ENCODE results near the gene SCN4A. TPM values are rescaled to one million over a fixed set of nuclear protein-coding genes. Genes with fewer than 3 reads are reported as not detected.
"Not testable (repeated sequence)": the region's sequence is repeated elsewhere in the genome, so short reads cannot be mapped to it uniquely, and the experiment has no call there.

Gene SCN4A
- polyA plus RNA-seq, 2 of the 4 experiments (the other 2 are of a cell fraction): 0.03 to 0.06 TPM

DNA sequence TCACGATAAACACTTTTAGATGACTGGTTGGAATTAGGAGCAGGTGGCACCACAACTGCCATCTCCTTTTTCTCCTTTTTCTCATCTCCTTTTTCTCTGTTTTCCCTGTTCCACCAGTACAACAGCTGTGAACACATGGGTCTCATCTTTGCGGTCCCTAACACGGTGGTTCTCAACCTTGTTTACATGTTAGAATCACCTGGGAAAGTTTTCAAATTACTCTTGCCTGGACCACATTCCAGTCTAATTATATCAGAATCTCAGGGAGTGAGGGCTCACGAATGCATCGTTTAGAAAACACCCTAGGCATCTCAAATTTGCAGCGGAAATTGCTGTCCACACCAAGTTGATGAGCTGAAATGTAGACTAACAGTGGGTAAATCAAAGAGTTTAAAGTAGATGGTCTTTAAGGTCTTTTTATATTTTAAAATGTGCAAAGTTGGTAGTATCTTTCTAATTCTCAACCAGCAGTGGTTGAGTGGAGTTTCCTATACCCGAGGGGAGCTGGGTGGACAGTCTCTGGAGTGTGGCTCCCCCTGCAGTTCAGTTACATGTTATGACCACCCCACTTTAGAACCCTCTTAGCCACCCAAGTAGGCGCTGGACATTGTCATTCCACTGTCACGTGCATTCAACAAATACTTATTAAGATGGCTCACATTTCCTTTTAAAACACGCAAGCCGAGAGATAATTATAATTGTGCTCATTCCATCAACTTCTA, 80.2 kb downstream of the SCN4A start:
- H3K4me2 ChIP-seq; FAIRE-seq; H3K4me1 ChIP-seq; POLR2A ChIA-PET; H3K4me3 ChIP-seq; DNase-seq (ENCODE audit: low read depth in 1 of 2, low spot score in 1 of 2); H3K9me3 ChIP-seq; H3K27ac ChIP-seq: not testable (repeated sequence)
- CTCF ChIA-PET: interaction anchor here (0.6 to 6.9 kb wide), 5 partner anchors 12 to 141 kb away, joined by 4 to 80 read pairs (median 20); partner anchors contain the start of genes GH1 and GH2
- peak in 1 of 2 experiments; percentile 21; a peak in 1 of 5 replicates for TF ChIP-seq RAD21 (conservative IDR thresholded peaks at IDR 0.05 in 1 of 2, IDR thresholded peaks at IDR 0.05 in 1 of 2)
- TF ChIP-seq CTCF (IDR thresholded peaks at IDR 0.05): peak; percentile 12
- ATAC-seq: peak in 1 of 2 experiments; percentile 64; a peak in 3 of 6 replicates
- 43% methylated on average over 11 of the region's 11 CpGs for WGBS (ENCODE audit: missing lambda C conversion rate)

DNA sequence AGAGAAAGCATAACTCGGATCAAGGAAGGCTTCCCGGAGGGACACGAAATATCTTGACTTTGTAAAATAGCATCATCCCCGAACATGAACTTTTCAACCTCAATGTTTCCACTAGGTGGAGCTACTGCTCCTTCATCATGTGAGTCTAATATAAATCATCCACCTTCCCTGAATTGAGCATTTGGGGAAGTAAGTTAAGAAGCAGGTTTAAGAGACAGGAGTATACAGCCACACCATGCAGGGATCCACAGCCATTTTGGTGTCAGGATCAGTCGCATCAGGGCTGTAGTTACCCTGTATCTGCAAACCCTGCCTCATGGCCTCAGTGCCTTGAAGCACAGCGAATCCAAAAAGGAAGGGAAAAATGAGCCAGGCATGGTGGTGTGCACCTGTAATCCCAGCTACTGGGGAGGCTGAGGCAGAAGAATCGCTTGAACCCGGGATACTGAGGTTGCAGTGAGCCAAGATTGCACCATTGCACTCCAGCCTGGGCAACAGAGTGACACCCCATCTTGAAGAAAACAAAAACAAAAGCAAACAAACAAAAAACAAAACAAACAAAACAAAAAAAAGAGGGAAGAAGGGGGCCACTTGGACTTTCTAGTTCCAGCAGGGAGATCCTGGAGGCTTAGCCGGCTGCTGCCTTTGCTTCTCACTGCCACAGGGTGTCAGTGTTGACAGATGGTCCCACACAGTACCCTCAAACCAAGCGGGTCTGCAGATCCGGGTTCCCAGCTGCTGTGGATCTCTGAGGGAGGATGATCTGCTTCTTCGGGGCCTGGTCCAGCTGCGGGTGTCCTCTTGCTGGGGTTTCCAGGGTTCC, 83.5 kb downstream of the SCN4A start:
- 0 out of 3 replicates have a peak overlapping the region, but pooled peaks have one; percentile 32 for H3K4me2 ChIP-seq
- peak; percentile 86 to 93 for ATAC-seq
- peak in 1 of 2 experiments; percentile 42 for DNase-seq (ENCODE audit: low read depth in 1 of 2, low spot score in 1 of 2)
- POLR2A ChIA-PET, H3K9me3 ChIP-seq, H3K4me1 ChIP-seq, H3K4me3 ChIP-seq, H3K27ac ChIP-seq: not testable (repeated sequence)
- CTCF ChIA-PET: interaction anchor here (0.6 to 6.9 kb wide), 32 partner anchors 9 to 539 kb away, joined by 3 to 80 read pairs (median 5); partner anchors contain the start of genes CSHL1, GH1, GH2 and TEX2
- TF ChIP-seq RAD21 (conservative IDR thresholded peaks at IDR 0.05 in 1 of 2, IDR thresholded peaks at IDR 0.05 in 1 of 2) (peak; percentile 19 to 21; a peak in 2 of 5 replicates), CTCF (IDR thresholded peaks at IDR 0.05) (peak; percentile 51)
- peak; percentile 79 for FAIRE-seq
- WGBS (ENCODE audit: missing lambda C conversion rate): 11% methylated on average over 13 of the region's 13 CpGs

Small RNA genes within 50 kb of the gene (small RNA-seq; reads per million reads assigned to genes)
- gene AC127029.1 (0 reads per million in 6 experiments), gene GH1 (0 reads per million in 6 experiments)

Other genes starting within 250 kb of the SCN4A start
- 33.0 and 42.7 TPM in 2 replicates for gene STRADA, start 231.1 kb downstream of the SCN4A start, polyA plus RNA-seq (2011; rRNA removed)
- gene STRADA, start 231.1 kb downstream of the SCN4A start, polyA plus RNA-seq (2017; fragmentation: RNase III; extraction: RNeasy Plus Mini Kit Qiagen cat#74134 plus additional on column Dnase treatment): 26.3 to 30.3 TPM (median 27.5 TPM) in 3 replicates
- 135 and 163 TPM in 2 replicates for gene CCDC47, start 199.3 kb downstream of the SCN4A start, polyA plus RNA-seq (2011; rRNA removed)
- 136 to 141 TPM (median 139 TPM) in 3 replicates for gene CCDC47, start 199.3 kb downstream of the SCN4A start, polyA plus RNA-seq (2017; fragmentation: RNase III; extraction: RNeasy Plus Mini Kit Qiagen cat#74134 plus additional on column Dnase treatment)
- gene DDX42, start 198.7 kb downstream of the SCN4A start, polyA plus RNA-seq (2011; rRNA removed): 249 and 262 TPM in 2 replicates
- gene DDX42, start 198.7 kb downstream of the SCN4A start, polyA plus RNA-seq (2017; fragmentation: RNase III; extraction: RNeasy Plus Mini Kit Qiagen cat#74134 plus additional on column Dnase treatment): 124 to 137 TPM (median 126 TPM) in 3 replicates
- 222 and 303 TPM in 2 replicates for gene PSMC5, start 145.5 kb downstream of the SCN4A start, polyA plus RNA-seq (2011; rRNA removed)
- 399 to 406 TPM (median 399 TPM) in 3 replicates for gene PSMC5, start 145.5 kb downstream of the SCN4A start, polyA plus RNA-seq (2017; fragmentation: RNase III; extraction: RNeasy Plus Mini Kit Qiagen cat#74134 plus additional on column Dnase treatment)
- gene FTSJ3, start 145.3 kb downstream of the SCN4A start, polyA plus RNA-seq (2011; rRNA removed): 62.6 and 74.5 TPM in 2 replicates
- gene FTSJ3, start 145.3 kb downstream of the SCN4A start, polyA plus RNA-seq (2017; fragmentation: RNase III; extraction: RNeasy Plus Mini Kit Qiagen cat#74134 plus additional on column Dnase treatment): 95.7 to 104 TPM (median 98.6 TPM) in 3 replicates
- gene SMARCD2, start 130.2 kb downstream of the SCN4A start, polyA plus RNA-seq (2011; rRNA removed): 52.7 and 61.9 TPM in 2 replicates
- gene SMARCD2, start 130.2 kb downstream of the SCN4A start, polyA plus RNA-seq (2017; fragmentation: RNase III; extraction: RNeasy Plus Mini Kit Qiagen cat#74134 plus additional on column Dnase treatment): 37.5 to 40.4 TPM (median 39.8 TPM) in 3 replicates
- gene CSH2, start 99.2 kb downstream of the SCN4A start, polyA plus RNA-seq (2011; rRNA removed): not detected in 2 replicates
- gene CSH2, start 99.2 kb downstream of the SCN4A start, polyA plus RNA-seq (2017; fragmentation: RNase III; extraction: RNeasy Plus Mini Kit Qiagen cat#74134 plus additional on column Dnase treatment): not detected in 3 replicates
- gene GH2, start 91.0 kb downstream of the SCN4A start, polyA plus RNA-seq (2011; rRNA removed): not detected in 2 replicates
- not detected in 3 replicates for gene GH2, start 91.0 kb downstream of the SCN4A start, polyA plus RNA-seq (2017; fragmentation: RNase III; extraction: RNeasy Plus Mini Kit Qiagen cat#74134 plus additional on column Dnase treatment)
- gene CSH1, start 76.3 kb downstream of the SCN4A start, polyA plus RNA-seq (2011; rRNA removed): not detected in 2 replicates
- not detected in 3 replicates for gene CSH1, start 76.3 kb downstream of the SCN4A start, polyA plus RNA-seq (2017; fragmentation: RNase III; extraction: RNeasy Plus Mini Kit Qiagen cat#74134 plus additional on column Dnase treatment)
- gene CSHL1, start 61.7 kb downstream of the SCN4A start, polyA plus RNA-seq (2011; rRNA removed): not detected in 2 replicates
- not detected in 3 replicates for gene CSHL1, start 61.7 kb downstream of the SCN4A start, polyA plus RNA-seq (2017; fragmentation: RNase III; extraction: RNeasy Plus Mini Kit Qiagen cat#74134 plus additional on column Dnase treatment)
- gene GH1, start 54.1 kb downstream of the SCN4A start, polyA plus RNA-seq (2011; rRNA removed): not detected in 2 replicates
- gene GH1, start 54.1 kb downstream of the SCN4A start, polyA plus RNA-seq (2017; fragmentation: RNase III; extraction: RNeasy Plus Mini Kit Qiagen cat#74134 plus additional on column Dnase treatment): not detected in 3 replicates
- 0.14 and 0.19 TPM in 2 replicates for gene CD79B, start 40.6 kb downstream of the SCN4A start, polyA plus RNA-seq (2011; rRNA removed)
- not detected in 3 replicates for gene CD79B, start 40.6 kb downstream of the SCN4A start, polyA plus RNA-seq (2017; fragmentation: RNase III; extraction: RNeasy Plus Mini Kit Qiagen cat#74134 plus additional on column Dnase treatment)
- gene PRR29, start 25.4 kb upstream of the SCN4A start, polyA plus RNA-seq (2011; rRNA removed): 0.22 and 0.44 TPM in 2 replicates
- gene PRR29, start 25.4 kb upstream of the SCN4A start, polyA plus RNA-seq (2017; fragmentation: RNase III; extraction: RNeasy Plus Mini Kit Qiagen cat#74134 plus additional on column Dnase treatment): 0.67 to 1.2 TPM (median 0.68 TPM) in 3 replicates
- gene ICAM2, start 47.7 kb upstream of the SCN4A start, polyA plus RNA-seq (2011; rRNA removed): not detected in 2 replicates
- gene ICAM2, start 47.7 kb upstream of the SCN4A start, polyA plus RNA-seq (2017; fragmentation: RNase III; extraction: RNeasy Plus Mini Kit Qiagen cat#74134 plus additional on column Dnase treatment): not detected in 3 replicates
- 19.8 and 23.3 TPM in 2 replicates for gene ERN1, start 157.2 kb upstream of the SCN4A start, polyA plus RNA-seq (2011; rRNA removed)
- 3.5 to 4.1 TPM (median 3.7 TPM) in 3 replicates for gene ERN1, start 157.2 kb upstream of the SCN4A start, polyA plus RNA-seq (2017; fragmentation: RNase III; extraction: RNeasy Plus Mini Kit Qiagen cat#74134 plus additional on column Dnase treatment)